CMK (cell line): ENCODE measurements around the gene LRP1B.

Source experiments
- DNase-seq: peaks from one replicate; pipeline ENCODE4 v3.0.0-alpha.2; 2010; ENCODE audit warnings: low read depth

LRP1B gene

DNA sequence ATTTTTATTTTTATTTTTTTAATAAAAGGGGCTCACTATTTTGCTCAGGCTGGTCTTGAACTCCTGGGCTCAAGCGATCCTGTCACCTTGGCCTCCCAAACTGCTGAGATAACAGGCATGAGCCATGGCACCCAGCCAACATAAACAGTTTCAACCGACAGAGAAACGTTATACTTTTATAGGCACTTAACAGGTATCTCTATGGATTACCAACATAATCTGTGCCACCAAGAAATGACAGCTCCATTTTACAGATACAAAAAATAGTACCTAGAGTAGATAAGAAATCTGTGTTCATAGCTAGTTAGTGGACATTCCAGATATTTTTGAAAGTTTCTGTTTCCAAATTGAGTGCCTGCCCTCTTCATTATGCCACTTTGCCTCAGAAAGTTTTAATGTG, 1316.7 kb downstream of the LRP1B start:
- no peak for DNase-seq

DNA sequence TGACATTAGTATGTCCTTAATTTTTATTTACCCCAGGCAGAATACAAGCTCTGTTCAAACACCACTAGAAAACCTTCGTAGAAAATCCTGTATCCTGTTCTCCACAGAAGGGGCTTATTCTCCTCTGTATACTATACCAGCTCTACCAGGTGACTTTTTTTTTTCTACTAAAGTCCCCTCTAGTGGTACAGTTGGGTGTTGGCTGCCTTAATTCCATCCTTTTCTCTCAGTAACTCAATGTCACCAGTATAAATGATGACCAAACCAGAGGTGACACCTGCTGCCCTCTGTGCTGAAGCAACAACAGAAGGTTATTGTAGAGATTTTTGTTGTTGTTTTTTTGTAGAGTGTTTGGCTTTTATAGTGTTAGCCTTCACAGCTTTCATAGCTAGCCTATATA, 1322.0 kb downstream of the LRP1B start:
- no peak for DNase-seq

DNA sequence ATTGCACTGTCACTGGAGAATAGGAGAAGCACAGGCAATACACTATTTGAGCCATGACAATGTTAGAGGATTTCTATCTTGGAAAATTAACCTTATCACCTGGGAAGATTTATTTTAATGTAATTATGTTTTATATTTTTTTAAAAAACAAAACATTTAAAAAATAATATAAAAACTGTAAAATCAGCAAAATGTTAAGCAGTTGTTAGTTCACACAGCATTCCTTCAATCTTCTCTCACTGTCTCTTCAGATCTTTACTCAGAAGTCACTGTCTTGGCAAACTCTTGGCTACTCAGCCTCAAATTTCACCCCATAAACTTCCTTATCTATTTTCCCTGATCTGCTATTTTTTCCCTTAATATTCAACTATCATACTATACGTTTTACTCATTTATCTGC, 1322.6 kb downstream of the LRP1B start:
- DNase-seq, result no peak

DNA sequence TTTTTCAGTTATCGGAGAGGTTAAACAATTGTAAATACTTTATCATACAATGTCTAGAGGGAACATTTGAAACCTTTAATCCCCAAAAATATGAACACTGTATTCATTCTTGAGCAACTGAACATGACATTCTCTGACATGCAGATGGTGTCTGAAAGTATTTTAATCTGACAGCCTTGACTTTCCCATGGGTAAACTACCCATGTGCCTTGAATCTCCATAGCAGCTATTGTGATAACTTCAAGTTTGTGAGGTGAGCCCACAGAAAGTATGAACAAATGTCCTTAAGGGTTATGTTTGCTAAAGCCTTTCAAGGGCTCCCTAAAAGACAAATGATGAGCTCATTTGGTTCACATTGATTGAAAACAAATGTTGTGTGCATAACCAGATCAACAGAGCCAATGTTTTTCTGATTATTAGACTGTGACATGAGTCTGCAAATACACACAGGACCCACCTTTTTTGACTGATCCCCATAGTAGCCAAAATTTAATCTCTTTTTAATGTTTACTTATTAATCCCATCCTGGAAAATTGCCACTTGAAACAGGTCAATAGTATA, 1326.0 kb downstream of the LRP1B start:
- DNase-seq, result no peak

DNA sequence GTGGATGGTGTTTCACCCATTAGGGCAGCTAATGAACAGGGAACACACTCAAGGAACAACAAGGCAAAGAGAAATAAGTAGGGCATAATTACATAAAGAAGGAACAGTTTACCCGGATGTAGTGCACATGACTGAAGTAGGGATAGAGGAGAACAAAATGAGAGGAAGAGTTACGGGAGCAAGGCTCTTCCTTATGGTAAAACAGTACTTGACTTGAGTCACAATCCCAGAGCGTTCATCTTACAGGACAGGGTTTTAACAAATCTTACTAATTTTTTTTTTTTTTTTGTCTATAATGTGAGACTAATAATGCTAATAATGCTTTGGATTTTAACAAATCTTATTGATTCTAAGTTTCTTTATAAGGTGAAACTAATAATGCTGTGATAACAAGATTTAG, 1329.5 kb downstream of the LRP1B start:
- DNase-seq, result no peak

DNA sequence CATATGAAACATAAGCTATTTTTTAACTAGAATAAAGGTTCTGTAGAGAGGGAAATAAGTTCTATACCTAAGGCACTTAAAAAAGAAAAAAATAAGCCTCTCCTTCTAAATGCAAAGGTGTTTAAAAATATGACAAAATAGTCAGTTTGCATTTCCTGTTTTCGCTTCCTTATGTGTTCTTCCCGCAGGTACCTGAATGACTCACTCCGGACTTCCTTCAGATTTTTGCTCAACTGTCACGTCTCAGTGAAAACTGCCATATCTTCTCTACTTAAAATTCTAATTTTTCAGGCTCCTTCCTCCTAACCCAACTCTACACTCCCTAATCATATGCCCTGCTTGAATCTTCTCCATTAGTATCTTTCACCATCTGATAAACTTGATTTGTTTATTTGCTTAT, 1333.1 kb downstream of the LRP1B start:
- DNase-seq, result no peak

DNA sequence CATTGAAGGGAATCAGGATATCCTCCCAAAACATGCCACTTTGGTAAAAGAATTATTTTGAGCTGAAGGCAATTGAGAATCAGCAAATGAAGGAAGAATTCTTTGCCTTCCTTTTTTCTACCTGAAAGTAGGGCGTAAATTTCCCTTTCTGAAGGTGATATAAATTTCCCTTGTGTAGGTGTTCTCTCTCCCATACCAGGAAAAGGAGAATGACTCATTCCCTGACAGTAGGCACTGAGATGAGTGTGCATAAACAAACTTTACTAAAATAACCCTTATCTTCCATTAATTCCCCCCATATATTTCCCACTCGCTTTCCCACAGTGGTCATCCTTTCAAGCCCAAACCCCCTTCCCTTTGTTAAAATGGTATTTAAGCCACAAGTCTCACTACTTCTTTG, 1339.0 kb downstream of the LRP1B start:
- DNase-seq, result no peak

DNA sequence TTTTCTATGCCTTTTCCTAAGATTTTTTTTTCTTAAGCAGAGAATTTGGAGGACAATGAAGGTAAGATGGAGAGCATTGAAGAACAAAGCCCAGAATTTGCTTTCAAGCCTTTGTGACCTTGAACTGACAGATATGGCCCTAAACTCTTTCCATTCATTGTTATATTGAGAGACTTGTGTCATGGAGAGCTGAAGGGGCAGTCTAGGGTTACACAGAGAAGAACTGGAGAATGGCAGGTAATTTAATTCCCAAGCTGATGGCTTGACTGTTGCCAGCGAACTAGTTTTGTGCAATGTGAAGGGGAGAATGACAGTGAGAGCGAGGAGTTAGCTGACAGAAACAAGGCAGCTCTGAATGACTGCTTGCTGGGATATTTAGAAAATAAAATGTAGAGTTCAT, 1344.2 kb downstream of the LRP1B start:
- DNase-seq, result no peak

DNA sequence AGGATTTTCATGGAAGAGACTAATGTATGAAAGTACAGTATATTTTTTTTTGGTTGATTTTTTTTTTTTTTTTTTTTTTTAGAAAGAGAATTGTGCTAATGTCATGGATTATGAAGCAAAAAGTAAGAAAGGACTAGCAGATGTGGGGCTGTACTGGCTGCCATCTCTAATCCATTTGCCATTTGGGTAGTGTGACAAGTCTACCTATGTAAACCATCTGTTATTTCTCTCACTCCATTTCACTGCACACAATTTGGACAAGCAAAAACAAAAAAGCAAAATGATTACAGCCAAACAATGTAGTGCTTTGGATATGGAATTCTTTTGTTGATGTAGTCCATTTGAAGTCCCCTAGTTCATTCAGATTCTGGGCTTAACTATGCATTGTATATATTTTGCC, 1355.4 kb downstream of the LRP1B start:
- no peak for DNase-seq

DNA sequence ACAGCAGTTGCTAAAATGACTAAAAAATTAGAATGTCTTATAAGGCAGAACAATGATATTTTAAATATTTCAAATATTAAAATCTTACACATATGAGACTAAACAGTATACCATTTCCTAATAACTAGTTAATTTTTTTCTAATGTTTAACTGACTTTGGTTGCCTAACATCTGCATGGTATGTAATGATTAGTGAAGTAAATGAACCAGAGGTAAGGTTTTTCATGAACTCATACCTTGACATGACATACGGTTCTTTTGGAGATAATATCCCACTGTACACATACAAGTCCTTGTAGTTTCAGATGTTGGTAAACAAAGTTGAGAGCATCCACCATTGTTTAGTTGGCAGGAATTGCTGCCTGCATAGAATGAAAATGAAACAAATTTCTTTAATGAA, 1360.2 kb downstream of the LRP1B start:
- no peak for DNase-seq

DNA sequence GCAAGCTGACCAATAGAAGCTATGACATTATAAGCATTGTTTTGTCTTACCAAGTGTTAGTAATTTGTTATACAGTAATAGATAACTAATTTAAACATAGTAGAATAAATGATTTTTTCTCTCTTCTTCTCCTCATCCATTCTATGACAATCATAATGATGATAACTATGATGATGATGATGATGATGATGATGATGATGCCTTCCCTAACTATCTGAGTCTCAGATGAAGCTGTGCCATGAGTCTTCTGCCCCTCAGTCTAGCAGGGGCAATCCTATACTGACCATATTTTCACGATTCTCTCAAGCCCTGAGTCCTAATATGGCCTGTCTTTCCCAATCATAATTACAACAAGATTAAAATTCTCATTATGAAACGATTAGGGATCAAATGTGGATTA, 1369.0 kb downstream of the LRP1B start:
- DNase-seq, result no peak

DNA sequence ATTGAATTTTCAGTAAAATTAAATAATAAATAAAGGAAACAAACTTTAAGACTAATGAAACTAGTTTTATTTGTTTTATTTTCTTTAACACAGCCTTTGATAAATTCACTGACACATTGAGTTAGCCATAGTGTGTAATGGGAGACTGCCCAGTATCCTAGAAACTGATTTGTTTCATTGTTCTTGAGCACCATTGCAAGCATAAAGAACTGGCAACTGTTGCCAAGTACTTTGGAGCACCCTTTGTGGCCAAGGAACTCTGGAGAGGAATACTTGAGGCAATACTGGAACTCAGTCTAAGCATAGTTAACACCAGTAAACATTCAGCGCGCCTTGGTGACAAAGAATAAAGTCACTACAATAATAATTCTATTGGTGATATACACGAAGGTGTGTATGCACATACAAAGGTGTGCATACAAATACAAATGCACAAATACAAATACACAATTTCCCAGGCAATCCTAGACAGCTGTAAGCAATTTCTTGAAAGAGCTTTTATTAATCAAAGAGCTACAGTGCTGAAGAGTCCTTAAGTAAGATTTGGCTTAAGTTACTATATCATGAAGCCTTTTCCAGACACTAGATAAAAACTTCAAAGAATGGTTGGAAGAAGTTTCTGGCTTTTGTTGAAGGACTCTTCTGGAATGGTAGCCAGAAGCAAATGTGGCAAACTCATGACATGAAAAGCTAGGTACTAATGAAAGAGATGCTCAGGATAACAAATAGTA, 1371.2 kb downstream of the LRP1B start:
- no peak for DNase-seq

DNA sequence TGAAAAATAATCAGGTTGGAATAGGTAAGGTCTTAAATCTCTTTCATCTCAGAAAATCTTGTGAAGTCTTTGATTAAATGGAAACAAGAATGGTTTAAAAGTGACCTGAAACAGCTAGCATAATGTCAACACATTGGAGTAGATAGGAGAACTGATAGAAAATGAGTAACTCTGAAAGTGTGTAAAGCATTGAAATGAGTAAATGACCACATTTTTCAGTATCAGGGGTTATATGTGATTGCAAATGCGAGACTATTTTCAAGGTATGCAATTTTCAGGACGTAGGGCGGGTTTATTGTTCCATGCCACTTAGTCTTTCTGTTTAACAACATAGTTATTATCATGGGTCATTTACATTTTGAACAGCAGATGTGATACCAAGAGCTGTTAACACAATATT, 1383.2 kb downstream of the LRP1B start:
- no peak for DNase-seq

DNA sequence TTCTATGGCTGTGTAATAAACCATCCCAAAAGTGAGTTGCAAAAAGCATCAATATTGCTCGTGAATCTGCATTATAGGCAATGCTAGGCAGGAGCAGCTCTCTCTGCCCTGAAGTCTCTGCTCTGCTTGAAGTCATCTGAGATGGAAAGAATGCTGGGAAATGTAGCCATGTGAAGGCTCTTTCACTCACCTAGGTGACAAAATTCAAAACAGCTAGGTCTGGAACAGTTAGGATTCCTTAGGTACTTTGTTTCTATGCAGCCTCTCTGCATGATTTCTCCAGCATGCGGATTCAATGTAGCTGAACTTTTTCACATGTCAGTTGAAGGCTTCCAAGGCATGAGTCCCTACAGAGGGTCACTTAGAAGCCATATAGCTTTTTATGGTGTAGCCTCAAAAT, 1383.7 kb downstream of the LRP1B start:
- DNase-seq, result no peak

DNA sequence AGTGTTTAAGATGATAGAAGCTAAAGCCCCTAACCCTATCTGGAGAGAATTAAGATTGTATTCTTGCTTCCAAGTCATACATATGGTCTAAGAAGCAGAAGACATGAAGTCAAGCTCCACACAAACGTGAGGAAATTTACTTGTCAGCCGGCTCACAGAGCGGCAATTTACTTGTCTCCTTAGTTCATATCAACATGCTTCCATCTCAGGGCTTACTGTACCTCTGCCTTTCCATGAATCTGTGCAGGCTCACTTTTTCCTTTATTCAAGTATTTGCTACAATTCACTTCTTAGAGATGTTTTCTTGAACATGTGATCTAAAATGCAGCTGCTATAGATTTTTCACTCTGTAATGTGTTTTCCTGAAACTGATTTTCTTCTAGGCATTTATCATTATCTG, 1386.4 kb downstream of the LRP1B start:
- no peak for DNase-seq

DNA sequence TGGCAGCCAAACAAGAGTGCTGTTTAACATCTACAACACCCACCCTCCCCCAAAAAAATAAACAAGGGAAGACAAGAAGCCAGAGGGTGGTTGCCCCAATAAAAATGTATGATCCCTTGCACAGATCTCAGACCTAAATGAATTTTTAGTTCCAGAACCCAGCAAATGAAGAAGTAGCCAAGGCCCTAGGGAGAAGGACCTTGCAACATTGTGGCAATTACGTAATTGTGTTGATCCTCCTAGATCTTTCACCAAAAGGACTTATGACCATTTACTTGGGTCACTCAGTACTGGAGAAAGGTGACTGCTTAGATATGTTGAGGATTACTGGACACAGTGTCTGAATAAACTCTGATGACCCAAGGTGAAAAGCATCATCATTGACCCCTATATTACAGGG, 1393.8 kb downstream of the LRP1B start:
- DNase-seq, result no peak

DNA sequence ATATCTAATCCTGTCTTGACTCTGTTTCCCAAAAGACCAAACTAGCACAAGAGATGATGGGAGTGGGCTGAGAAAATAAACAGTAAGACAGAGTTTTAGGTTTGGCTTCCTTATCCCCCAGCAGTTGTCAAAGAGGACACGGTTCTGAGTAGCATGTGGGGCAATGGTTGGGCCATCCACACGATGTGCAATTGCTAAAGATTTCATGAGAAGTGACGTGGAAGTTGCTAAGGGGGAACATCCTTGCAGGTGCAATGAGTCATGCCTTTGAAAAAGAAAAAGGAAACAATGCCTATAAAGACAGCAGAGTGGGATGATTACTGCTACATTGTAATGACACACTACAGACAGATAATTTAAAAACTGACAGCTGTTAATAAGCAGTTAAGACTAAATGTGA, 1395.8 kb downstream of the LRP1B start:
- DNase-seq, result no peak

DNA sequence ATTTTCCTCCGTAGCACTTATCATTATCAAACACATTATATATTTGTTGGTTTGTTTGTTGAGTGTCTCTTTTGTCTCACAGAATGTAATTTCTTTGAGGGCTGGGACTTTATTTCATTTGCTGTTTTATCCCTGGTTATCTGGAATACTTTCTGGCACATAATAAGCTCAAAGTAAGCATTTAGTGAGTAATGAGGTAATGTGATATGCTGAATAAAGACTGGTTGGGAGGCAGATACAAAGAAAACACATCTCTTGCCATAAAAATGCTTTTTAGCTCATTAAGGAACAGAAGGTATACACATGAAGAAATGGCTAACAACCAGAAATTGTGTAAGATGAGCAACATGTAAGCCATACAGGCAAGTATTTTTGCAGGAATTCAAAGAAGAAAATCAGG, 1411.8 kb downstream of the LRP1B start:
- no peak for DNase-seq

DNA sequence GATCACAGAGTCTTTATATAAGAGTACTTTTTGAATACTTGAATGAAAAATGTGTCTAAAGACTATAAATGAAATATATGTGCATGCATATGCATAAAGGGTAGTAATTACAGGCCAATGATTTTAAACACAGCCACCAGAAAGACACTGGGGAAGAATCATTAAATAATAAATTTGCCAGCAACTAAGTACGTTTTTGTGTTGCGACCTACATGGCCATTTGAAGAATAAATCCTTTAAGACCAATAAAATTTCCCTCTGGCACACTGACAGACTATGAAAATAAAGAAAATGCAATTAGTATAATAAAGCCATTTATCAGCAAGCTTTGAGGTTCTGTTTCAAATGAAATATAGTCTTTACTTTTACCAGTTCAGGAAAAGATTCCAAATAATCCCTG, 1413.3 kb downstream of the LRP1B start:
- no peak for DNase-seq

DNA sequence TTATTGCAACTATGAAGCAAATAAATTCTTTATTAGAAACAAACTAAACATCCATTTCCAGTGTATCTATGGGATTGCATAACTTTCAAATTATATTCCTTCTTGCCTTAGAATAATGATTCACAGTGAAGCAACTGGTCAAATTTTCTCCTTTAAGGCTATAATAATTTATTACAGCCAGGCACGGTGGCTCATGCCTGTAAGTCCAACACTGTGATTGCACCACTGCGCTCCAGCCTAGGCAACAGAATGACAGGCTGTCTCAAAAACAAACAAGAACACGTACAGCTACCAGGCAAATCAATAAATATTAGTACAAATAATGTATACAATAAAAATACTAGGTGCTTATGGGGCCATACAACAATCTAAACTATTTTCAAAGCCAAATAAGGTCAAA, 1416.2 kb downstream of the LRP1B start:
- no peak for DNase-seq

DNA sequence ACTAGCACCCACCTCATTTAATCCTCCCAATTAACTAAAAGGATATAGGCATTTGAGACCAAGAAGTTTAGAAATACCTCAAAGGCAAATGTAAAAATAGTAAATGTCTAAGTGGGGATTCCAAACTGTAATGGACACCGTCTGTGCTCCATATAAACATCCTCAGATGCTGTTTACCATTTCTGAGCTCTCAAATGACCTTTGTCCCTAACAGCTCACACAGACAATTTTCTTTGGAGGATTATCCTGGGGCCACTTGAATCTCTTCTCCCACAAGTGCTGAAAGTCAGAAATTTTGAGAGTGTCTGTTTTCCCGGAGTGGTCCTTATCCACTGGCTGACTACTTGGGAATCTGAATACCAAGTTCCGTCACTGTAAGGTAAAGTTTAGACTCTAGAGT, 1418.9 kb downstream of the LRP1B start:
- DNase-seq, result no peak

DNA sequence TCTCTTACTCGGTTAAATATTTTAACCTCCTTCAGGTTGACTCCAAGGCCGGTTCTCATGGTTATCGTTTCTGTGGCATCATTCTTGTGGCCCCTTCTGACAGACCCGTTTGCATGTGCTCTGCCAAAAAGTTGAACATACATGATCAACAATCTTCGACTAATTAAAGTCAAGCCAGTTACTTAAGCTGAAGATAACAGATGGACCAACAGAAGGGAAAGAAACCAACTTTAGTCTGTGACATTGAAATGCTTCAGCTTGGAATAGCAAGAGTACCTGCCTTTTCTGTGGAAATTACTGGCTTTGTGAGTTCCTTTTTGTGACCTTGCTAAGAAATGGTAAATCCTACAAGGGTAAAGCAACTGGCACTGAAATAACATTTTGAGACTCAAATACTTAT, 1429.1 kb downstream of the LRP1B start:
- no peak for DNase-seq

DNA sequence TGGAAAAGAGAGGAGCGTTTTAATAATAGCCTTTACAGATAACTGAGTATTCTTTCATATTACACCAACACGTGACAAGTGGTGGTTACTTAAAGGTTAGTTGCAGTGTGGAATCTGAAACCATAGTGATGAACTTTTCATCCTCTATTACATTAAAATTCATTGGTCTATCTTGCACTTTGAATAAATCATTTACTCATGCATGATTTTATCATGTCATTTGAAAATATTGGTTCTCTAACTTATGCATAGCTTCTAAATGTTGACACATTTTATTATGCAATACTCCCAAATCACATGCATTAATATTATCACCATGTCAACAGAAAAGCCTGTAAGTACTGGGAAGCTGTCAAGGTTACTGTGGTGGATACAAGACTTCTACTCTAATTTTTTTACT, 1432.2 kb downstream of the LRP1B start:
- DNase-seq, result no peak

DNA sequence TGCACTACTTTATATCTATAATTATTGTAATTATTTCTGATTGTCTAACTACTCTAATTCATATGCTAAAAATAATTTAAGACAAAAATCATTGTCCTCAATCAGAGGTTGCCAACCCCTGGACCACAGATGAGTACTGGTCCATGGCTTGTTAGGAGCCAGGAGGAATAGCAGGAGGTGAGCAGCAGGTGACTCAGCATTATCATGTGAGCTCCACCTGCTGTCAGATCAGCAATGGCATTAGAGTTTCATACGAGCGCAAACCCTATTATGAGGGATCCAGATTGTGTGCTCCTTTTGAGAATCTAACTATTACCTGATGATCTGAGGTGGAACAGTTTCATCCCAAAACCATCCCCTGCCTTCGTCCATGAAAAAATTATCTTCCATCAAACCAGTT, 1434.4 kb downstream of the LRP1B start:
- no peak for DNase-seq
